VCaP (cell line): ENCODE data around the gene MLKL.

Experiments
- H3K27ac ChIP-seq: fragments of 450-650 bp; 2 replicates; pipeline ENCODE4 v1.5.1; 2017
- CTCF ChIP-seq: fragments of 450-650 bp; conservative IDR thresholded peaks from 2 replicates; pipeline ENCODE4 v1.5.1; 2017; ENCODE audit warnings: mild to moderate bottlenecking, moderate library complexity

Gene MLKL

DNA sequence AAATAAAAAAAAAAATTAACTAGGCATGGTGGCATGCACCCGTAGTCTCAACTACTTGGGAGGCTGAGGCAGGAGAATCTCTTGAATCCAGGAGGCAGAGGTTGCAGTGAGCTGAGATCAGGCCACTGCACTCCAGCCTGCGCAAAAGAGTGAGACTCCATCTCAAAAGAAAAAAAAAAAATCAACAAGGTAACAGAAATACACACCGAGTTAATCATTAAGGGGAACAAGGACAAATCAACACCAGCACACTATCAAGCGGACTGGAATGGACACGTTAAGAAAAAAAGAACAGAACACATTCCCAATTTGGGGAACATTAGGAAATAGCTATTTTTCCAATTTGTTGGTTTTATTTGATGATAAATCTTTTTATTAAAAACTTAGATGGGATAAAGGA is 65.4 kb downstream of the MLKL start:
- no peak for TF ChIP-seq CTCF
- H3K27ac ChIP-seq, result no peak overlapping the region

DNA sequence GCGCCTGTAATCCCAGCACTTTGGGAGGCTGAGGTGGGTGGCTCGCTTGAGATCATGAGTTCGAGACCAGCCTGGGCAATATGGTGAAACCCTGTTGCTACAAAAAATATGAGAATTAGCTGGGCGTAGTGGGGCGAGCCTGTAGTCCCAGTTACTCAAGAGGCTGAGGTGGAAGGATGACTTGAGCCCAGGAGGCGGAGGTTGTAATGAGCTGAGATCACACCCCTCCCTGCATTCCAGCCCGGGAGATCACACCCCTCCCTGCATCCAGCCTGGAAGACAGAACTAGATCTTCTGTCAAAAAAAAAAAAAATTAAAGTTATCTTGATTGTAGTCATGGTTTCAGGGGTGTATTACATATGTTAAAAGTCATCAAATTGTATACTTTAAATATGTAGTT is 67.0 kb downstream of the MLKL start:
- H3K27ac ChIP-seq, result no peak overlapping the region
- no peak for TF ChIP-seq CTCF

- peak overlapping the region; percentile 55 for H3K27ac ChIP-seq
- no peak; the same call in 1 of the 2 replicates for TF ChIP-seq CTCF
Observed at GRCh38 chr16:74627506-74628220, 73.0 kb downstream of the MLKL start.

GRCh38 chr16:74626741-74627416 is 73.8 kb downstream of the MLKL start:
- TF ChIP-seq CTCF, result no peak
- peak overlapping the region; percentile 55 for H3K27ac ChIP-seq

- TF ChIP-seq CTCF, result no peak
- no peak overlapping the region for H3K27ac ChIP-seq
Observed at GRCh38 chr16:74625500-74626350, 74.9 kb downstream of the MLKL start.

GRCh38 chr16:74623839-74624235 is 76.8 kb downstream of the MLKL start:
- no peak for TF ChIP-seq CTCF
- H3K27ac ChIP-seq, result no peak overlapping the region

- peak; percentile 74 for TF ChIP-seq CTCF
- H3K27ac ChIP-seq, result no peak overlapping the region
Observed at GRCh38 chr16:74623214-74623838, 77.3 kb downstream of the MLKL start.
